Progenitor cell of endocrine pancreas (in vitro differentiated cells): ENCODE results near the gene NFIX. TPM values are rescaled to one million over a fixed set of nuclear protein-coding genes. Genes with fewer than 3 reads are reported as not detected.

Source experiments
- DNase-seq: peaks from one replicate; pipeline ENCODE4 v3.0.0; 2021; ENCODE audit warnings: low spot score; ENCODE audit not compliant: unreplicated experiment
- H3K27ac Mint-ChIP-seq: 2 replicates; pipeline ENCODE4 v1.8.0; 2021; ENCODE audit warnings: mild to moderate bottlenecking, moderate library complexity, mixed read lengths
- H3K27me3 Mint-ChIP-seq: 2 replicates; pipeline ENCODE4 v1.8.0; 2021; ENCODE audit warnings: mixed read lengths
- H3K36me3 Mint-ChIP-seq: 2 replicates; pipeline ENCODE4 v1.8.0; 2022; ENCODE audit warnings: mixed read lengths; ENCODE audit not compliant: insufficient read depth
- H3K4me1 Mint-ChIP-seq: 2 replicates; pipeline ENCODE4 v1.8.0; 2021; ENCODE audit warnings: low read depth, mixed read lengths
- H3K4me3 Mint-ChIP-seq: 2 replicates; pipeline ENCODE4 v1.8.0; 2021; ENCODE audit warnings: low read depth, mild to moderate bottlenecking, moderate library complexity, mixed read lengths
- H3K9me3 Mint-ChIP-seq: 2 replicates; pipeline ENCODE4 v1.8.0; 2021; ENCODE audit warnings: low read depth, mixed read lengths
- CTCF ChIP-seq: fragments of 200-600 bp; sonication (generic); IDR thresholded peaks from one replicate; pipeline ENCODE4 v1.5.0; 2021; ENCODE audit warnings: antibody characterized with exemption, mild to moderate bottlenecking; ENCODE audit not compliant: unreplicated experiment
- total RNA-seq: library from RNA; stranded (reverse); gene quantifications from 2 replicates; pipeline ENCODE4 v1.2.1, GENCODE V29; 2021

Gene NFIX
- total RNA-seq, 1 donor from 2014 or later, result 0.46 TPM

- H3K27ac Mint-ChIP-seq, result no peak overlapping the region
- H3K4me3 Mint-ChIP-seq, result no peak overlapping the region
These were observed 21.0 kb downstream of the NFIX start for GRCh38 chr19:13016245-13016627.

GRCh38 chr19:13016628-13017305 is 21.5 kb downstream of the NFIX start:
- Mint-ChIP-seq H3K9me3 (no peaks in the 10 kb centered on the region), H3K36me3 (no peaks in the 10 kb centered on the region), H3K27ac (no peak overlapping the region), H3K27me3 (peaks cover 98% of the 10 kb centered on the region), H3K4me3 (no peak overlapping the region), H3K4me1 (peaks cover under 1% of the 10 kb centered on the region)
- no peak for TF ChIP-seq CTCF
- no peak for DNase-seq

More at GRCh38 chr19:13016245-13016627, 21.0 kb downstream of the NFIX start:
- no peaks in the 10 kb centered on the region for H3K4me1 Mint-ChIP-seq
- H3K36me3 Mint-ChIP-seq, result no peaks in the 10 kb centered on the region
- H3K27me3 Mint-ChIP-seq, result peaks cover 97% of the 10 kb centered on the region
- H3K9me3 Mint-ChIP-seq, result no peaks in the 10 kb centered on the region
- no peak for DNase-seq
- TF ChIP-seq CTCF, result no peak

GRCh38 chr19:13017306-13018034 is 22.2 kb downstream of the NFIX start:
- DNase-seq, result no peak
- Mint-ChIP-seq H3K4me3 (no peak overlapping the region), H3K4me1 (peaks cover 7% of the 10 kb centered on the region), H3K27ac (no peak overlapping the region), H3K36me3 (no peaks in the 10 kb centered on the region), H3K27me3 (peaks cover 100% of the 10 kb centered on the region), H3K9me3 (no peaks in the 10 kb centered on the region)
- no peak for TF ChIP-seq CTCF

- TF ChIP-seq CTCF, result no peak
These were observed 23.0 kb downstream of the NFIX start for GRCh38 chr19:13018035-13018914.

GRCh38 chr19:13019332-13019731 is 24.1 kb downstream of the NFIX start:
- H3K4me1 Mint-ChIP-seq, result peaks cover 7% of the 10 kb centered on the region
- TF ChIP-seq CTCF, result no peak
- DNase-seq, result no peak
- H3K27me3 Mint-ChIP-seq, result peaks cover 99% of the 10 kb centered on the region
- H3K9me3 Mint-ChIP-seq, result no peaks in the 10 kb centered on the region
- H3K4me3 Mint-ChIP-seq, result no peak overlapping the region
- no peak overlapping the region for H3K27ac Mint-ChIP-seq
- no peaks in the 10 kb centered on the region for H3K36me3 Mint-ChIP-seq

More at GRCh38 chr19:13018035-13018914, 23.0 kb downstream of the NFIX start:
- Mint-ChIP-seq H3K9me3 (no peaks in the 10 kb centered on the region), H3K4me1 (peaks cover 7% of the 10 kb centered on the region), H3K4me3 (no peak overlapping the region), H3K27ac (no peak overlapping the region), H3K27me3 (peaks cover 100% of the 10 kb centered on the region), H3K36me3 (no peaks in the 10 kb centered on the region)
- DNase-seq, result no peak
